Limb (tissue), 2 donors: ENCODE data around the gene KIAA1549.

Experiments used
- DNase-seq, 2 donors: peaks; one replicate each; pipeline ENCODE4 v3.0.0-alpha.2; 2016; ENCODE audit errors: extremely low spot score in 2 of 2

The KIAA1549 gene

GRCh38 chr7:138886501-138886917 lies 94.7 kb downstream of the KIAA1549 start:
- DNase-seq: peak in 1 of 2 donors; percentile 69

DNA sequence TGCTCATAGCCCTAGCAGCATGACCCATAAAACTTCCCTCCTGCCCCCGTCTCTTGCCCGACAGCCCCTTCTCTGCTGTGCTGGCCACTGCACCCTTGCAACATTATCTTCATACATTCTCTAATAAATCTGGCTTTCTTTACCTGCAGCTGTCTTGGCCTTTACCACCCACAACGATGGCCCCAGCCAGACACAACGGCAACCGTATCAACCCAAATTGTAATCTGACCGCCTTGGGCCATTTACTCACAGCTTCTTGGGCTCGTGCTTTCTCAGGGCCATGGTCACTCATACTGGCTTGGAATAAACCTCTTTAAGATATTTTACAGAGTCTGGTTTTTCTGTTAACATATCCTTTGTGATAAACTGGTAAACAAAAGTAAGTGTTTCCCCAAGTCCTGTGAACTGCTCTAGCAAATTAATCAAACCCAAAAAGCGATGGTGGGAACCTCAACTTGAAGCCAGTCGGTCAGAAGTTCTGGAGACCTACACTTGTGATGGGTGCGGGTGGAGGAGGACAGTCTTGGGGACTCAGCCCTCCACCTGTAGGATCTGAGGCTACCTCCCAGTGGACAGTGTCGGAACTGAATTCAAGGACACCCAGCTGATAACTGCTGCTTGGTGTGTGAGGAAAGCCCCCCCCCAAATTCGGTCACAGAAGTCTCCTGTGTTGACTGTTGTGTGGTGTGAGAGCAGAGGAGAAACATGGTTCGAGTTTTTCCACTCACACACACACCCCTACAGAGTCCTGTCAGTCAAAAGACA lies 95.6 kb downstream of the KIAA1549 start:
- DNase-seq: no peak

DNA sequence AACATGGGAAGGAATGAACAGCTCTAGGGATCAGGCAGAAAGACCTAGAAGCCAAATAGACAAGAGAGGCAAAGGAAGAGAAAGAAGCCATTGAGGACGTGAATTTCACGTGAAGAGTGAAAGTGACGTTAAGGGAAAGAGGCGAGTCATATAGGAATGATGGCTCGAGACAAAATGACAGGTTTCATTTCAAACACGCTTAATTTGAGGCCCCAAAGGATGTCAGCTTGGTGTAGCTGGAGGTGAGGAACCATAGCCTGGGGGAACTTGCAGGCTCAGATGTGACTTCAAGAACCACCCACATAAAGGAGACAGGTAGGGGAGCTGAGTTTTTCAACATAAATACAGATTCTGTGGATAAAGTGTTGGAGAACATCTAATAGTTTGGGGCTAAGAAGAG lies 98.9 kb downstream of the KIAA1549 start:
- DNase-seq: no peak

- DNase-seq: no peak
Observed at GRCh38 chr7:138881579-138882188, 99.5 kb downstream of the KIAA1549 start.

GRCh38 chr7:138880881-138881578 lies 100.2 kb downstream of the KIAA1549 start:
- DNase-seq: no peak

- no peak for DNase-seq
Observed at GRCh38 chr7:138879356-138879755, 101.8 kb downstream of the KIAA1549 start.

DNA sequence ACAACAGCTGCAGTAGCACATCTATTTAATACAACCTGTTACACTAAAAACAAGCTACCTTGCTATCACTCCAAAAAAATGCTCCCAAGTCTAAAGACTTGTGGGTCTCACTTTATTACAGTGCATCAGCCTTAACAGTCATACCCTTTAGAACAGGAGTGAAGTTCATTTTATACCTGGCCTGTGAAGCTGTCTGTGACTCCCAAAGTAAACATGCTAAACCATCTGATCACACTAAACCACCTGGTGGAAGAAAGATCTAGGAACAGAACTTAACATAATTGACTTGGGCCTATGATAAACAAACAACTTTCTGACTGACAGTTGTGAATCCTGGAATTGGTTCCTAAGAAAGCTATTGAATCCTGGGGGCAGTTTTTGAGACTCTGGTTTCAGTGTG lies 102.3 kb downstream of the KIAA1549 start:
- no peak for DNase-seq

DNA sequence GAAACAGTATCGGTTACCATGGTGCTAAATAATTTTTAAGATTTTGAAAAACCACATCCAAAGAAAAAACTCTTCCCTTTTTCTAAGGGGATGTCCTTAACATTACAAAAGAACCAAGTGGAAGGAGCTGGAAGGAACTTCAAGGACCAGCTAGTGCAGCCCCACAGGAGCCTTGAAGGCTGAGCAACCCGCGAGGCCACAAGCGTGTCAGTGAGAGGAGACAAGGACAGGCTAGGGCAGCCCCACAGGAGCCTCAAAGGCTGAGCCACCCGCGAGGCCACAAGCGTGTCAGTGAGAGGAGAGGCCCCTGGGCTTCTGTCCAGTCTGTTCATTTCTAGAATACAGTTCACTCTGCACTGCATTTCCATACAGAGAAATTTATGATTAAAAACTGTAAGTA lies 103.1 kb downstream of the KIAA1549 start:
- no peak for DNase-seq

GRCh38 chr7:138876326-138876725 lies 104.9 kb downstream of the KIAA1549 start:
- DNase-seq: no peak

DNA sequence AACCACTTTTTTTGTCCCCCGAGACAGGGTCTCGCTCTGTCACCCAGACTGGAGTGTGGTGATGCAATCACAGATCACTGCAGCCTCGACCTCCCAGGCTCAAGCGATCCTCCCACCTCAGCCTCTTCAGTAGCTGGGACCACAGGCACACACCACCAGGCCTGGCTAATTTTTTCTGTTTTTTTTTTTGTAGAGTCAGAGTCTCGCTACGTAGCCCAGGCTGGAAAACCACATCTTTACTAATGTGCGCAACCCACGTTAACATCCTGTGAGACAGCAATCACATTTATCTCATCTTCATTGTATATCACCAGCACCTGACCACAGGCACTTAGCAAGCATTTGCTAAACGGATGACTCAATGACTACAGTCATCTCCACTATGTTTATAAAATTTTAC lies 105.4 kb downstream of the KIAA1549 start:
- no peak for DNase-seq

GRCh38 chr7:138873220-138873892 lies 107.8 kb downstream of the KIAA1549 start:
- DNase-seq: no peak

DNA sequence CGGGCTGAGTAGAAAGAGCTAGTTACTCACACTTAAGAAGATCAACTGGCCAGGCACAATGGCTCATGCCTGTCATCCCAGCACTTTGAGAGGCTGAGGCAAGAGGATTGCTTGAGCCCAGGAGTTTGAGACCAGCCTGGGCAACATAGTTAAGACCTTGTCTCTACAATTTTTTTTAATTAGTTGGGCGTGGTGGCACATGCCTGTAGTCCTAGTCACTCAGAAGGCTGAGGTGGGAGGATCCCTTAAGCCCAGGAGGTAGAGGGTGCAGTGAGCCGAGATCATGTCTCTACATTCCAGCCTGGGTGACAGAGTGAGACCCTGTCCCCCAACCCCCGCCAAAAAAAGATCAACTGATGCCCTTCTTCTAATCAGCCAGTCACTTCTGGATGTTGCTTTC lies 108.6 kb downstream of the KIAA1549 start:
- no peak for DNase-seq

GRCh38 chr7:138871814-138872090 lies 109.4 kb downstream of the KIAA1549 start:
- no peak for DNase-seq

- no peak for DNase-seq
Observed at GRCh38 chr7:138871065-138871813, 110.0 kb downstream of the KIAA1549 start.

- no peak for DNase-seq
Observed at GRCh38 chr7:138869353-138869752, 111.8 kb downstream of the KIAA1549 start.

DNA sequence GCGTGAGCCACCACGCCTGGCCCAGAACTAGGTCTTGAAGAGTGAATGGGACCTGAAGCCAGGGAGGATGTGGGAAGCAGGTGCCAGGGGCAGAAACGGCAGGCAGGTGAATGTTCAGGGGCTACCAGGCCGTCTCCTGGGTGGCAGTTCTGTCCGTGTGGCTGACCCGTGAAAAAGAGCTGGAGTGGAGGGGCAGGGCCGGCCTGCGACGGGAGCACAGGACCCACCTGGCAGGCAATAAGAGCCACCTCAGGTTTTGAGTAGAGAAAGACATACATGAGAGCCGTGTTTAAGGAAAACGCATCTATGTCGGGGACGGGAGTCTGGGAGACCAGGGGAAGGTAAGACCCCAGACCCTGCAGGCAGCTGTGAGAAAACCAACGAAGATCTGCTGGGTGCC lies 112.5 kb downstream of the KIAA1549 start:
- DNase-seq: no peak

GRCh38 chr7:138867744-138868143 lies 113.4 kb downstream of the KIAA1549 start:
- no peak for DNase-seq

GRCh38 chr7:138866353-138866752 lies 114.8 kb downstream of the KIAA1549 start:
- no peak for DNase-seq

GRCh38 chr7:138865843-138866242 lies 115.3 kb downstream of the KIAA1549 start:
- no peak for DNase-seq

DNA sequence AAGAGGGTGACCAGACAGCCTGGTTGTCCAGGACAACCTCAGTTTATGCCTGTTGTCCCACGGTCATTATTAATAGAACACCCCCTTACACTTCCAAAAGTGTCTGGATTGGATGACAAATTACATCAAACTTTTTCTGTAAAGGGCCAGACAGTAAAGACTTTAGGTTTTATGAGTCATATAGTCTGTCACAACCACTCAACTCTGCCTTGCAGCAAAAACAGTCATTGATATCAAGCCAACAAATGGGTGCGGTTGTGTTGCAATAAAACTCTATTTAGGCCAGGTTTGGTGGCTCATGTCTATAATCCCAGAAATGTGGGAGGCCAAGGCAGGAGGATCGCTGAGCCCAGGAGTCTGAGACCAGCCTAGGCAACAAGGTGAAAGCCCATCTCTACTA lies 116.5 kb downstream of the KIAA1549 start:
- no peak for DNase-seq

DNA sequence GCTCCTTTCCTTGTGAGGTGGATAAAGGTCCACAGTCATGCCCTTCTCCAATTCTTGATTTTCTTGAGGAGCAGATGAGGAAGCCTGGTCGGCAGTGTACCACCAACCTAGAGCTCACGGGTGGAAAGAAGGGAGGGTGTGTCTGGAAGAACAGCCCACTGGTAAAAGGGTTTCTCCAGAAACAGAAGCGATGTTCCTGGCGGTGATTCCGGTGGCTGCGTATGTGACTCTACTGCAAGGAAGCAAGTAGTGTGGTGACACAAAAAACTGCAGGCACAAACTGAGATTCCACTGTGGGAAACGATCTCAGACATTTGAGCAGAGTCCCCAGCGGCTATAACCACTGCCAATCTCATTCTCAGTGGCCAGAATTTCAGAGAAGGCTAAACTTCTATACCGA lies 117.3 kb downstream of the KIAA1549 start:
- no peak for DNase-seq

- DNase-seq: no peak
Observed at GRCh38 chr7:138861051-138861450, 120.1 kb downstream of the KIAA1549 start.
